ENCODE results near the gene SELENOO.

GRCh38 chr22:50218153-50218995, 17.6 kb downstream of the SELENOO start:
- no peak for TF ChIP-seq ELF1 (CRISPR knock-in tag; IDR thresholded peaks at IDR 0.05)
- TF ChIP-seq ZNF672 (CRISPR knock-in tag; IDR thresholded peaks at IDR 0.05): no peak
- TF ChIP-seq HNF4G (IDR thresholded peaks at IDR 0.05; ENCODE audit: borderline replicate concordance, low read depth, low read length): no peak
- TF ChIP-seq HNF4G (CRISPR knock-in tag; IDR thresholded peaks at IDR 0.05; ENCODE audit: borderline replicate concordance, low read depth): no peak
- no peak for TF ChIP-seq KDM3A (CRISPR knock-in tag; IDR thresholded peaks at IDR 0.05; ENCODE audit: low read depth)
- no peak for TF ChIP-seq ZNF318 (CRISPR knock-in tag; IDR thresholded peaks at IDR 0.05)
- TF ChIP-seq MYNN (CRISPR knock-in tag; IDR thresholded peaks at IDR 0.05; ENCODE audit: low read depth): no peak
- no peak for TF ChIP-seq PRPF4 (IDR thresholded peaks at IDR 0.05; ENCODE audit: low read depth, low read length, poor library complexity, severe bottlenecking)
- TF ChIP-seq ZNF644 (CRISPR knock-in tag; IDR thresholded peaks at IDR 0.05; ENCODE audit: low read depth): no peak

All from HepG2 (cell line).